Transverse colon (tissue), 4 donors: Measurements from ENCODE around the gene CASP4.

Experiments
- EP300 ChIP-seq: sonication (generic); formaldehyde crosslinking; IDR thresholded peaks from one replicate; pipeline ENCODE4 v1.6.1; 2017; ENCODE audit warnings: antibody characterized with exemption, low read depth
- POLR2A ChIP-seq: fragments of 450-650 bp; IDR thresholded peaks from one replicate; pipeline ENCODE4 v1.6.1; 2016; ENCODE audit warnings: antibody characterized with exemption, mild to moderate bottlenecking, moderate library complexity
- POLR2AphosphoS5 ChIP-seq, 3 donors: sonication (generic); formaldehyde crosslinking; IDR thresholded peaks; one replicate each; pipeline ENCODE4 v1.6.1; 2016; ENCODE audit warnings: antibody characterized with exemption in 3 of 3
- TF ChIP-seq, protein P1 (sequence below), 5 experiments: fragments of 200-600 bp in 3 of 5; fragments of 450-650 bp in 2 of 5; sonication (generic) in 3 of 5; IDR thresholded peaks; 1 replicate in 2 of 5; 2 replicates in 3 of 5; pipeline ENCODE4 v1.5.1; 2016 to 2017; ENCODE audit warnings: antibody characterized with exemption in 5 of 5, inconsistent platforms in 3 of 5, mild to moderate bottlenecking in 2 of 5, moderate library complexity in 1 of 5

- TF ChIP-seq, protein P1, sequence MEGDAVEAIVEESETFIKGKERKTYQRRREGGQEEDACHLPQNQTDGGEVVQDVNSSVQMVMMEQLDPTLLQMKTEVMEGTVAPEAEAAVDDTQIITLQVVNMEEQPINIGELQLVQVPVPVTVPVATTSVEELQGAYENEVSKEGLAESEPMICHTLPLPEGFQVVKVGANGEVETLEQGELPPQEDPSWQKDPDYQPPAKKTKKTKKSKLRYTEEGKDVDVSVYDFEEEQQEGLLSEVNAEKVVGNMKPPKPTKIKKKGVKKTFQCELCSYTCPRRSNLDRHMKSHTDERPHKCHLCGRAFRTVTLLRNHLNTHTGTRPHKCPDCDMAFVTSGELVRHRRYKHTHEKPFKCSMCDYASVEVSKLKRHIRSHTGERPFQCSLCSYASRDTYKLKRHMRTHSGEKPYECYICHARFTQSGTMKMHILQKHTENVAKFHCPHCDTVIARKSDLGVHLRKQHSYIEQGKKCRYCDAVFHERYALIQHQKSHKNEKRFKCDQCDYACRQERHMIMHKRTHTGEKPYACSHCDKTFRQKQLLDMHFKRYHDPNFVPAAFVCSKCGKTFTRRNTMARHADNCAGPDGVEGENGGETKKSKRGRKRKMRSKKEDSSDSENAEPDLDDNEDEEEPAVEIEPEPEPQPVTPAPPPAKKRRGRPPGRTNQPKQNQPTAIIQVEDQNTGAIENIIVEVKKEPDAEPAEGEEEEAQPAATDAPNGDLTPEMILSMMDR (IDR thresholded peaks at IDR 0.05), result no peak
- TF ChIP-seq EP300 (no peak), POLR2AphosphoS5 (IDR thresholded peaks at IDR 0.05) (no peak), POLR2A (no peak)
Measured at GRCh38 chr11:104984808-104985207, 16.4 kb upstream of the CASP4 start.
